ENCODE results near the gene LHFPL2.

Gene LHFPL2

GRCh38 chr5:78542321-78542840 is 106.2 kb downstream of the LHFPL2 start:
- no peak for DNase-seq (ENCODE audit: extremely low read depth, low read depth)
- TF ChIP-seq, protein P1, sequence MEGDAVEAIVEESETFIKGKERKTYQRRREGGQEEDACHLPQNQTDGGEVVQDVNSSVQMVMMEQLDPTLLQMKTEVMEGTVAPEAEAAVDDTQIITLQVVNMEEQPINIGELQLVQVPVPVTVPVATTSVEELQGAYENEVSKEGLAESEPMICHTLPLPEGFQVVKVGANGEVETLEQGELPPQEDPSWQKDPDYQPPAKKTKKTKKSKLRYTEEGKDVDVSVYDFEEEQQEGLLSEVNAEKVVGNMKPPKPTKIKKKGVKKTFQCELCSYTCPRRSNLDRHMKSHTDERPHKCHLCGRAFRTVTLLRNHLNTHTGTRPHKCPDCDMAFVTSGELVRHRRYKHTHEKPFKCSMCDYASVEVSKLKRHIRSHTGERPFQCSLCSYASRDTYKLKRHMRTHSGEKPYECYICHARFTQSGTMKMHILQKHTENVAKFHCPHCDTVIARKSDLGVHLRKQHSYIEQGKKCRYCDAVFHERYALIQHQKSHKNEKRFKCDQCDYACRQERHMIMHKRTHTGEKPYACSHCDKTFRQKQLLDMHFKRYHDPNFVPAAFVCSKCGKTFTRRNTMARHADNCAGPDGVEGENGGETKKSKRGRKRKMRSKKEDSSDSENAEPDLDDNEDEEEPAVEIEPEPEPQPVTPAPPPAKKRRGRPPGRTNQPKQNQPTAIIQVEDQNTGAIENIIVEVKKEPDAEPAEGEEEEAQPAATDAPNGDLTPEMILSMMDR (IDR thresholded peaks at IDR 0.05; ENCODE audit: low read depth, low read length), result no peak

- TF ChIP-seq, protein P1 (IDR thresholded peaks at IDR 0.05; ENCODE audit: low read depth, low read length), result no peak
- no peak for DNase-seq (ENCODE audit: extremely low read depth, low read depth)
Measured at GRCh38 chr5:78541086-78541654, 107.4 kb downstream of the LHFPL2 start.

DNA sequence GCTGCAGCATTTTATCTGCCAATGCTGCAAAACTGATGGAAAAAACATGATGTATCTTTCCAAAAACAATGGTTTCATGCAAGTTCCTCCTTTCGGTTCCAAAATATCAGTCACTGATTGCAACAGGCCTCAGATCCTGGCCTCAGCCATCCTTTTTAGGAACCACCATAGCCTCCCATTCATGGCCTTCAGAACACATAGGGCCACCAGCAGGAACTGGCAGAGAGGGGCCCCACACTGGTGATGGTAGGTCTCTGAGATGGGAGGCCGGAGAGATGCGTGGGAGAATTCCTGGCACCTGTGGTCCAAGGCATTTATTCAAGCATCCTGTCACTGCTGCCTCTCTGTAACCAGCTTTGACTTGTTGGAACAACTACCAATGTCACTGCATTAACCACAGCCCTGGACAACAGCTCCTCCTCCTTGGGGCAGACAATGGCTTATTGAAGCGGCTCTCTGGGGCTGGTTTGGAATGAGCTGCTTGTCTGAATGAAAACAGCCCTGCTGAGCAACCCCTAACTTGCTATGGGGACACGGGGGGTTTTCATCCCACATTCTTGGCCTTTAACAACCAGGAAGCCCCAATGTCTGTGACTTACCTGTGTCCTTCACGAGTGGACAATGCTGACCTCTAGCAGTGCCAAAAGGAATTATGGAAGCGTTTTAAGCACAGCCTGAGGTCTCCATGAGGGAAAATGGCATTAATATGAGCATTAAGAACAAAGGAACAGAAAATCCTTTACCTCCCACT is 108.1 kb downstream of the LHFPL2 start:
- TF ChIP-seq, protein P1 (IDR thresholded peaks at IDR 0.05; ENCODE audit: low read depth, low read length), result no peak
- DNase-seq (ENCODE audit: extremely low read depth, low read depth), result no peak

DNA sequence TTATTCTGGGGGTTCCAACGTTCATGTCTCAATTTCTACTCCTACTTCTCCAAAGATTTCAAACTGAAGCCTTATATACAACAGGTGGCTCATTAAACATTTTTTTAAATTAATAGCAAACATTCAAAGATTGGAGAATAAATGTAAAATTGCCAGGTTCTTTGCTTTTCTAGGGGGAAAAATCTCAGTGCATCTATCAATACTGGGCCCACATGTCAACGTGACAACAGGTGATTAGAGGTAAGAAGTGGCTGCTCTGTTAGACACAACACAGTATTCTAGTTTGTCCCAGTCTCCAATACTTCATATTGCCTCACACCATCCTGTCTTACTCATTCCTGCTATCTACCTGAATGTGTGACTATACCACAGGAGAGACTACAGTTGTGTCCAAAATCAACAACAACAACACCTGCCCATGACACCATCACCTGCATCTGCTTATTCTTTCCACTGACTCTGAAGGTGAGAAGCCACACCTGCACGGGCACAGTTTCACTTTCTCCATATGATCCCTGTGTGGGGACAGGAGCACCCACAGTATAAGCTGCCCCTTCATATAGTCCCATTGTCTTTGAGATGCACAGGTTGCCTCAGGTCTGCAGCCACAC is 110.2 kb downstream of the LHFPL2 start:
- TF ChIP-seq, protein P1 (IDR thresholded peaks at IDR 0.05; ENCODE audit: low read depth, low read length), result no peak
- DNase-seq (ENCODE audit: extremely low read depth, low read depth), result no peak

- TF ChIP-seq, protein P1 (IDR thresholded peaks at IDR 0.05; ENCODE audit: low read depth, low read length), result peak; percentile 62
- DNase-seq (ENCODE audit: extremely low read depth, low read depth), result no peak
Measured at GRCh38 chr5:78537821-78538220, 110.8 kb downstream of the LHFPL2 start.

DNA sequence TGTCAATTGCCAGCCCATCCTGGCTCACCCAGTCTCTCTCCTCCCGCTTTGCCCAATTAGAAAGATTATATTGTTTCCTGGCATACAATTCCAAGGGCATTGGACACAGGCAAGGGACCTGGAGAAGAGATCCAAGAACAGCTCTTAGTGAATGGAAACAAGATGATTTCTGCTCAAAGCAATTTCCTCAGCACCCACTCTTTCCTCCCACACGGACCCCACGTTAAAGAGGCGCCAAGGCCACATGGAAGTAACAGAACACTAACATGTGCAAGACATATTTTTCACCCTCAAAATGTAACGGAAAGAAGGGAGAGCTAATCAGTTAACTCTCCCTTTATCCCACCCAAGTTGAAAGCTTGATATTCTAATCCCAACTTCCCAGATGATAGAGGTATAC is 111.2 kb downstream of the LHFPL2 start:
- TF ChIP-seq, protein P1 (IDR thresholded peaks at IDR 0.05; ENCODE audit: low read depth, low read length), result no peak
- DNase-seq (ENCODE audit: extremely low read depth, low read depth), result no peak

- TF ChIP-seq, protein P1 (IDR thresholded peaks at IDR 0.05; ENCODE audit: low read depth, low read length), result no peak
- no peak for DNase-seq (ENCODE audit: extremely low read depth, low read depth)
Measured at GRCh38 chr5:78536661-78537196, 111.8 kb downstream of the LHFPL2 start.
